Mesendoderm (in vitro differentiated cells): Measurements from ENCODE around the gene TASP1.
"Not testable (repeated sequence)": the region's sequence is repeated elsewhere in the genome, so short reads cannot be mapped to it uniquely, and the experiment has no call there.

Experiments
- DNase-seq: peaks from one replicate; pipeline ENCODE4 v3.0.0; 2013
- H2AK5ac ChIP-seq: 2 replicates; pipeline ENCODE4 v1.6.1; 2013; ENCODE audit warnings: low read length, inconsistent platforms
- H2BK120ac ChIP-seq: 2 replicates; pipeline ENCODE4 v1.6.1; 2013; ENCODE audit warnings: low read depth, mild to moderate bottlenecking, low read length, moderate library complexity, mixed read lengths
- H2BK15ac ChIP-seq: replicated peaks from 2 replicates; pipeline ENCODE4 v1.6.1; 2013; ENCODE audit warnings: low read depth, mild to moderate bottlenecking, moderate library complexity
- H2BK5ac ChIP-seq: 2 replicates; pipeline ENCODE4 v1.6.1; 2013; ENCODE audit warnings: low read length, inconsistent platforms
- H3K18ac ChIP-seq: 2 replicates; pipeline ENCODE4 v1.6.1; 2013; ENCODE audit warnings: mild to moderate bottlenecking, low read length, mixed read lengths
- H3K23ac ChIP-seq: one replicate; pipeline ENCODE4 v1.6.1; 2013; ENCODE audit warnings: low read length
- H3K27ac ChIP-seq: 2 replicates; pipeline ENCODE4 v1.5.1; 2013; ENCODE audit warnings: low read depth, mild to moderate bottlenecking, inconsistent platforms, low read length, moderate library complexity
- H3K27me3 ChIP-seq: 2 replicates; pipeline ENCODE4 v1.6.1; 2013; ENCODE audit warnings: low read length, control low read depth, mild to moderate bottlenecking, inconsistent platforms; ENCODE audit not compliant: insufficient read depth, poor library complexity
- H3K36me3 ChIP-seq: 2 replicates; pipeline ENCODE4 v1.6.1; 2013; ENCODE audit warnings: low read length, inconsistent platforms; ENCODE audit not compliant: control insufficient read depth, insufficient read depth
- H3K4ac ChIP-seq: one replicate; pipeline ENCODE4 v1.6.1; 2013; ENCODE audit warnings: low read depth, mild to moderate bottlenecking, low read length, moderate library complexity
- H3K4me1 ChIP-seq: 2 replicates; pipeline ENCODE4 v1.6.1; 2013; ENCODE audit warnings: low read depth, low read length, inconsistent platforms; ENCODE audit not compliant: control insufficient read depth
- H3K4me2 ChIP-seq: 2 replicates; pipeline ENCODE4 v1.6.1; 2013; ENCODE audit warnings: low read length
- H3K4me3 ChIP-seq: 2 replicates; pipeline ENCODE4 v1.5.1; 2013; ENCODE audit warnings: mild to moderate bottlenecking, low read length
- H3K56ac ChIP-seq: one replicate; pipeline ENCODE4 v1.6.1; 2013; ENCODE audit warnings: low read length
- H3K79me1 ChIP-seq: 2 replicates; pipeline ENCODE4 v1.6.1; 2013; ENCODE audit warnings: low read length, inconsistent platforms
- H3K79me2 ChIP-seq: 2 replicates; pipeline ENCODE4 v1.6.1; 2013; ENCODE audit warnings: mild to moderate bottlenecking, low read length; ENCODE audit not compliant: control insufficient read depth, insufficient read depth
- H3K9ac ChIP-seq: 2 replicates; pipeline ENCODE4 v1.6.1; 2013; ENCODE audit warnings: low read length, inconsistent platforms
- H4K5ac ChIP-seq: one replicate; pipeline ENCODE4 v1.6.1; 2013; ENCODE audit warnings: low read length
- H4K8ac ChIP-seq: one replicate; pipeline ENCODE4 v1.6.1; 2013; ENCODE audit warnings: low read depth, mild to moderate bottlenecking, control low read depth, low read length, moderate library complexity
- WGBS: extraction: QIAGEN DNeasy Blood & Tissue Kit; methylation state at CpG from one replicate; pipeline ENCODE4 v1.1.7; 2013; ENCODE audit warnings: low lambda C conversion rate, missing lambda C conversion rate; ENCODE audit not compliant: insufficient coverage; ENCODE audit errors: extremely low coverage; 5-methylcytosine and 5-hydroxymethylcytosine counted together

Gene TASP1

GRCh38 chr20:13384132-13384531 lies 254.6 kb downstream of the TASP1 start:
- Histone ChIP-seq H3K4me1 (no peaks in the 10 kb centered on the region), H3K36me3 (peaks cover 2% of the 10 kb centered on the region), H3K27ac (no peak overlapping the region), H3K4me3 (no peak overlapping the region), H2BK15ac (no peak overlapping the region), H2BK120ac (no peak overlapping the region), H3K4me2 (no peak overlapping the region), H3K23ac (no peak overlapping the region), H3K79me2 (no peaks in the 10 kb centered on the region), H2BK5ac (no peak overlapping the region), H4K8ac (no peak overlapping the region), H3K18ac (no peak overlapping the region), H3K27me3 (no peaks in the 10 kb centered on the region), H3K4ac (no peak overlapping the region), H2AK5ac (no peak overlapping the region), H3K56ac (no peak overlapping the region), H4K5ac (no peak overlapping the region), H3K9ac (no peak overlapping the region), H3K79me1 (no peaks in the 10 kb centered on the region)
- no peak for DNase-seq
- WGBS = no CpG with 5 or more reads among the region's 2 CpGs

- Histone ChIP-seq H2BK120ac (no peak overlapping the region), H4K8ac (no peak overlapping the region), H3K9ac (no peak overlapping the region), H2BK15ac (no peak overlapping the region), H3K4me2 (no peak overlapping the region), H3K23ac (no peak overlapping the region), H3K4ac (no peak overlapping the region), H3K27me3 (no peaks in the 10 kb centered on the region), H2AK5ac (no peak overlapping the region), H3K18ac (no peak overlapping the region), H3K27ac (no peak overlapping the region), H3K4me1 (no peaks in the 10 kb centered on the region), H2BK5ac (no peak overlapping the region), H4K5ac (no peak overlapping the region), H3K79me1 (no peaks in the 10 kb centered on the region), H3K56ac (no peak overlapping the region), H3K79me2 (no peaks in the 10 kb centered on the region), H3K36me3 (peaks cover 2% of the 10 kb centered on the region), H3K4me3 (no peak overlapping the region)
- no peak for DNase-seq
- no CpG with 5 or more reads among the region's 3 CpGs for WGBS
Observed at GRCh38 chr20:13382786-13383185, 255.9 kb downstream of the TASP1 start.

- not testable (repeated sequence) for H2BK15ac ChIP-seq, H2AK5ac ChIP-seq, H3K9ac ChIP-seq, DNase-seq, H2BK5ac ChIP-seq, H3K4me2 ChIP-seq, H3K4me3 ChIP-seq, H3K27ac ChIP-seq, H3K18ac ChIP-seq, H3K79me2 ChIP-seq, H3K27me3 ChIP-seq, H3K79me1 ChIP-seq, H4K8ac ChIP-seq, H3K4me1 ChIP-seq, H3K56ac ChIP-seq, H3K4ac ChIP-seq, H3K36me3 ChIP-seq, H2BK120ac ChIP-seq, H4K5ac ChIP-seq, H3K23ac ChIP-seq
- WGBS = no CpG with 5 or more reads among the region's 11 CpGs
Observed at GRCh38 chr20:13380497-13381229, 258.1 kb downstream of the TASP1 start.

GRCh38 chr20:13373400-13373799 lies 265.3 kb downstream of the TASP1 start:
- Histone ChIP-seq H3K36me3 (no peaks in the 10 kb centered on the region), H3K18ac (no peak overlapping the region), H2AK5ac (no peak overlapping the region), H3K56ac (no peak overlapping the region), H2BK15ac (no peak overlapping the region), H3K23ac (no peak overlapping the region), H3K4me1 (no peaks in the 10 kb centered on the region), H2BK5ac (no peak overlapping the region), H4K5ac (no peak overlapping the region), H3K4ac (no peak overlapping the region), H2BK120ac (no peak overlapping the region), H3K4me3 (no peak overlapping the region), H3K4me2 (no peak overlapping the region), H4K8ac (no peak overlapping the region), H3K9ac (no peak overlapping the region), H3K27ac (no peak overlapping the region), H3K27me3 (no peaks in the 10 kb centered on the region), H3K79me2 (no peaks in the 10 kb centered on the region), H3K79me1 (no peaks in the 10 kb centered on the region)
- DNase-seq = no peak

GRCh38 chr20:13364278-13365170 lies 274.2 kb downstream of the TASP1 start:
- H3K27ac ChIP-seq = no peak overlapping the region
- WGBS = no CpG with 5 or more reads among the region's 6 CpGs
- H3K4me3 ChIP-seq = no peak overlapping the region
- H3K79me2 ChIP-seq = no peaks in the 10 kb centered on the region
- no peak for DNase-seq
- H3K79me1 ChIP-seq = no peaks in the 10 kb centered on the region
- H2BK15ac ChIP-seq = no peak overlapping the region
- no peak overlapping the region for H3K4me2 ChIP-seq
- no peak overlapping the region for H3K18ac ChIP-seq
- H2BK120ac ChIP-seq = no peak overlapping the region
- H3K56ac ChIP-seq = no peak overlapping the region
- H3K9ac ChIP-seq = no peak overlapping the region
- H3K27me3 ChIP-seq = no peaks in the 10 kb centered on the region
- H4K5ac ChIP-seq = no peak overlapping the region
- no peak overlapping the region for H3K4ac ChIP-seq
- H4K8ac ChIP-seq = no peak overlapping the region
- H2BK5ac ChIP-seq = no peak overlapping the region
- H2AK5ac ChIP-seq = no peak overlapping the region
- no peaks in the 10 kb centered on the region for H3K36me3 ChIP-seq
- no peaks in the 10 kb centered on the region for H3K4me1 ChIP-seq
- no peak overlapping the region for H3K23ac ChIP-seq
